Muscle layer of colon (tissue), 2 donors: ENCODE measurements around the gene ZNF444.
A peak's percentile ranks its signal among the peaks of the same experiment; 100 is the strongest.
"Not testable (repeated sequence)": the region's sequence is repeated elsewhere in the genome, so short reads cannot be mapped to it uniquely, and the experiment has no call there.

Experiments
- H3K27ac ChIP-seq: one replicate; pipeline ENCODE4 v1.7.0; 2013; ENCODE audit warnings: low read depth, mild to moderate bottlenecking, low read length, moderate library complexity
- H3K27me3 ChIP-seq, 2 donors: one replicate each; pipeline ENCODE4 v1.7.0; 2013; ENCODE audit warnings: low read length in 2 of 2, mild to moderate bottlenecking in 2 of 2; ENCODE audit not compliant: insufficient read depth in 2 of 2, control insufficient read depth in 1 of 2
- H3K36me3 ChIP-seq: one replicate; pipeline ENCODE4 v1.7.0; 2013; ENCODE audit warnings: mild to moderate bottlenecking, low read length; ENCODE audit not compliant: insufficient read depth
- H3K4me1 ChIP-seq: one replicate; pipeline ENCODE4 v1.7.0; 2013; ENCODE audit warnings: mild to moderate bottlenecking, low read length; ENCODE audit not compliant: insufficient read depth
- H3K4me3 ChIP-seq, 2 donors: one replicate each; pipeline ENCODE4 v1.7.0; 2013; ENCODE audit warnings: low read length in 2 of 2, low read depth in 1 of 2, mild to moderate bottlenecking in 1 of 2, moderate library complexity in 1 of 2
- H3K9ac ChIP-seq: one replicate; pipeline ENCODE4 v1.7.0; 2013; ENCODE audit warnings: low read length
- H3K9me3 ChIP-seq: one replicate; pipeline ENCODE4 v1.7.0; 2013; ENCODE audit warnings: mild to moderate bottlenecking, low read length
- donor health status: abdominal sarcoma.
- donor health status: Adenocarcinoma of cecum.

ZNF444 gene

DNA sequence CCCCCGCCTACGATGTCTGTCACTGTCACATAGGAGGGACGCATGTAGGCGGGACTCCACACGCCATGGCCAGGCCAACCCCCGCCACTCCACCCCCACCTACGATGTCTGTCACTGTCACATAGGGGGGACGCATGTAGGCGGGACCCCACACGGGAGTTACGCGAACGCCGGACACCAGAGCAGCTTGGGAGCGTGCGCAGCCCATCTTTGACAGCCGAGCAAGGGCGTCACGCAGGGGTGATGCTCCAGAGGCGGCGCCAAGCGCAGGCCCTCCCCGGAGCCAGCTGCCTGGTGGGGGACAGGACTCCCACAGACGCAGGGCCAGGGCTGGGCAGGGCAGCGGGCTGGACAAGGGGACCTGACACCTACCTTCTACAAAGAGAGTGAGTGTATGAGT lies 40.0 kb upstream of the ZNF444 start:
- H3K27ac ChIP-seq, result no peak overlapping the region
- no peak overlapping the region for H3K4me3 ChIP-seq
- H3K9me3 ChIP-seq, result no peaks in the 10 kb centered on the region
- H3K36me3 ChIP-seq, result peaks cover 6% of the 10 kb centered on the region
- H3K27me3 ChIP-seq, result no peaks in the 10 kb centered on the region
- no peak overlapping the region for H3K9ac ChIP-seq
- H3K4me1 ChIP-seq, result peaks cover 14% of the 10 kb centered on the region

DNA sequence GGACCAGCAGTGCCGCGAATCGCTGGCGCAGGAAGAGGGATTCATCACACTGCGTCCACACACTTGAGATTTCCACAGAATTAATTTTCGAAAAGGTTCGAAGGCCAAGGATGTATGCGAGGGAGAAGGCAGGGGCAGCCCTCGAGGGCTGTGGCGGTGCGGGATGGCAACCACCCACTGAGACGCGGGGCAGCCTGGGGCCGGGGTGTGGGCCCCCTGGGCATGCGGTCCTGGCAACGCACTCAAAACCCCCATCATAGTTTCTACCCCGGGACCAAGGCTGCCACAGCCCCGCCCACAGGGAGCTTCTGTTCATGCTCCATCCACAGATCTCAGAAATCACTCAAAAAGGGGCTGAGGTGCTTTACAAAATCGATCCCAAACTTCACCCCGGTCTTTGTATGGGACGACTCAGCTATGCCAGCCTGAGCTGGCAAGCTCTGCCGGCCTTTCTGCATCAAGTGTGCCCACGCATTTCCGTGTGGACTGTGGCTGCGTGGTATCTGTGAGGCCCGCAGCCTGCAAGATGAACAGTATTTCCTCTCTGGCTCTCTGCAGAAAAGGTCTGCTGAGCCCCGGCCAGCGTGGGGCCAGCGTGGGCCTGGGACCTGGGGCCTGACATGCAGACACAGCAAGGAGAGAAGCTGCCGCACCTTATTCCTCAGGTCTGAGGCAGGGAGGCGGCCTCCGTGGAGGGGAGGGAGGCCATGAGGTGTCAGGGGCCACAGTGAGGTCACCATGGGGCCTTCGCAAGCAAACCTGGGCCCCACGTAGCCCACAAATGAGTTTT lies 39.1 kb upstream of the ZNF444 start:
- Histone ChIP-seq H3K9ac (no peak overlapping the region), H3K36me3 (peaks cover 6% of the 10 kb centered on the region), H3K27me3 (no peaks in the 10 kb centered on the region), H3K9me3 (no peaks in the 10 kb centered on the region), H3K4me3 (no peak overlapping the region), H3K4me1 (peaks cover 14% of the 10 kb centered on the region), H3K27ac (no peak overlapping the region)

DNA sequence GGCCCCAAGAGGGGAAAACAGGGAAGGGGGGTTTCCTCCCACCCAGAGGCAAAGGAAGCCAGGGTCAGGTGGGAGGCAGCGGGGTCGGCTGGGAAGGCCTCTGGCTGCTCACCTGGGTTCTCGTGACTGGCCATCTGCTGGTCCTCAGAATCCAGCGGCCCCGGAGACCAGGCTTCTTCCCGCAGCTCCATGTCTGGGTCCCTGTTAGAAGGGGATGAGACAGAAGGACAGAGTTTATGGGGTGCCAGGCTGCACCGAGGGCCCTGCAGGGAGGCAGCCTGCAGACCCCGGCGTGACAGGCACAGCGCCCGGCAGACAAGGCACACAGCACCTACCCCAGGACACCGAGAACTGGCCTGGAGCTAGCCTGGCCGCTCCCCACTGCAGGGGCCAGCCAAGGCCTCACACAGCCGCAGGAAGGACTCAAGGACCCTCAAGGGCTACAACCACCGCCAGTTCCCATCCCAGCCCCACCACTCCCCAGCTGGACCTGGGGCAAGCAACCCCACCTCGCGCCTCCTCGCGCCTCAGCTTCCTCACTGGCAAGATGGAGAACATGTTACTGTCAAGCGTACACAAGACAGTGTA lies 38.0 kb upstream of the ZNF444 start:
- Histone ChIP-seq H3K9ac (no peak overlapping the region), H3K4me3 (no peak overlapping the region), H3K9me3 (no peaks in the 10 kb centered on the region), H3K4me1 (peaks cover 18% of the 10 kb centered on the region), H3K27ac (no peak overlapping the region), H3K36me3 (peaks cover 6% of the 10 kb centered on the region), H3K27me3 (no peaks in the 10 kb centered on the region)

DNA sequence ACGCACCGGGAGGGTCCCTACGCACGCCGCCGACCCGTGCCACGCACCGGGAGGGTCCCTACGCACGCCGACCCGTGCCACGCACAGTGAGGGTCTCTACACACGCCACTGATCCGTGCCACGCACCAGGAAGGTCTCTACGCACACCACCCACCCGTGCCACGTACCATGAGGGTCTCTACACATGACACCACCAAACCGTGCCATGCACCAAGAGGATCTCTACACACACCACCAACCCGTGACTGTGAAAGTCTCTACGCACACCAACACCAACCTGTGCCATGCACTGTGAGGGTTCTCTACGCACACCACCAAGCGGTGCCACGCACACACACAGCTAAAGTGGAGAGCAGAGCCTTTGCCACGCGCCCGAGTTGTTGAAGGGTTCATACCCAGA lies 36.7 kb upstream of the ZNF444 start:
- H3K36me3 ChIP-seq, result peaks cover 6% of the 10 kb centered on the region
- H3K27me3 ChIP-seq, result no peaks in the 10 kb centered on the region
- no peak overlapping the region for H3K9ac ChIP-seq
- H3K27ac ChIP-seq, result no peak overlapping the region
- peaks cover 31% of the 10 kb centered on the region for H3K4me1 ChIP-seq
- no peak overlapping the region for H3K4me3 ChIP-seq
- H3K9me3 ChIP-seq, result no peaks in the 10 kb centered on the region

DNA sequence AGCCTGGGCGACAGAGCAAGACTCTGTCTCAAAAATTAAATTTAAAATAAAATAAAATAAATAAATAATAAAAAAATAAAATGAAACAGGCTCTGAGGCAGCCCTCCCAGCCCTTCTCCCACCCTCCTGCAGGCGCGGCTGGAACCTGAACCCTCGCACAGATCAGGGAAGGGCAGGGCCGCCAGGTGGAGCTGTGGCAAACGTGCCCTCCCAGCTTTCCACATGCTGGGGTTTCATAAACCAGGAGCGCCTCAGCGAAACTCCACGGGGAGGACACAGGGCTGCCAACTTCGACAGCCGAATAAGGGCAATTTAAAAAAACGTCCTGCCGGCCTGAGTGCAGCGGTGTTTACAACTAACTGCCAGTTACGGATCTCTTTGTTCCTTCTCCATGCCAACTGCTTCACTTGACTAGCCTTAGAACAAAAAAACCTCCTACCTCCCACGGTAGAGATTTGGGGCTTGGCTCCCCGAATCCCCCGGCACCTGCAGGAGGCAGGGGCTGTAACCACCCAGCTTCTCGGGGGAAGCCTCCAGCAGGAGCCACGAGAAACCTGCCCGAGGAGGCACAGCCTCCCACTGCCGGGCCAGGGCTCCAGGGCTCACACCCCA lies 35.9 kb upstream of the ZNF444 start:
- peaks cover 6% of the 10 kb centered on the region for H3K36me3 ChIP-seq
- peak overlapping the region; percentile 90 for H3K27ac ChIP-seq
- no peaks in the 10 kb centered on the region for H3K27me3 ChIP-seq
- peaks cover 33% of the 10 kb centered on the region for H3K4me1 ChIP-seq
- peak overlapping the region in 1 of 2 donors; percentile 38 for H3K4me3 ChIP-seq
- no peaks in the 10 kb centered on the region for H3K9me3 ChIP-seq
- H3K9ac ChIP-seq, result no peak overlapping the region

GRCh38 chr19:56105831-56106396 lies 35.2 kb upstream of the ZNF444 start:
- not testable (repeated sequence) for H3K9ac ChIP-seq, H3K9me3 ChIP-seq, H3K27me3 ChIP-seq, H3K36me3 ChIP-seq
- peak overlapping the region; percentile 90 for H3K27ac ChIP-seq
- peaks cover 40% of the 10 kb centered on the region for H3K4me1 ChIP-seq
- peak overlapping the region in 1 of 2 donors; percentile 38 for H3K4me3 ChIP-seq

DNA sequence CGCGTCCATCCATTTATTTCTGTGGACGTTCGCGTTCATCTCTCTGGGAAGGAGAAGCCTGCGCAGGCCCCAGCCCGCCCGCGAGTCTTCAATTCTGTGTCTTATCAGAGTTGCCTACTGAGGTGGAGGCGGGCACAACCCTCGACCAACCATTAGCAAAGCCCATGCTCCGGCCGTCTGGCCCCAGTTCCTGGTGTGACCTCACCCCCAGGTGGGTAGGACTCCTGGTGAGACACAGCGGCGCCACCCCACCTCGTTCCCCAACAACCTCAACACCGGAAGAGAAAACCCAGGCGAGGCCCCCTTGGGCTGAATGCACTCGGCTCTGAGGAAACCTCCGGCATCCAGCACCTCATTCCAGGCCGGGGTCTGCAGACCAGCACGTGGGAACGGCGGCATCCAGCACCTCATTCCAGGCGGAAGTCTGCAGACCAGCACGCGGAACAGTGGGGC lies 34.7 kb upstream of the ZNF444 start:
- H3K36me3 ChIP-seq, result peaks cover under 1% of the 10 kb centered on the region
- H3K4me1 ChIP-seq, result peaks cover 45% of the 10 kb centered on the region
- H3K27me3 ChIP-seq, result no peaks in the 10 kb centered on the region
- no peak overlapping the region for H3K9ac ChIP-seq
- no peaks in the 10 kb centered on the region for H3K9me3 ChIP-seq
- H3K4me3 ChIP-seq, result no peak overlapping the region
- H3K27ac ChIP-seq, result no peak overlapping the region

GRCh38 chr19:56106993-56107392 lies 34.1 kb upstream of the ZNF444 start:
- H3K27me3 ChIP-seq, result no peaks in the 10 kb centered on the region
- H3K4me1 ChIP-seq, result peaks cover 51% of the 10 kb centered on the region
- H3K9me3 ChIP-seq, result no peaks in the 10 kb centered on the region
- no peak overlapping the region for H3K27ac ChIP-seq
- no peak overlapping the region for H3K9ac ChIP-seq
- no peak overlapping the region for H3K4me3 ChIP-seq
- no peaks in the 10 kb centered on the region for H3K36me3 ChIP-seq

DNA sequence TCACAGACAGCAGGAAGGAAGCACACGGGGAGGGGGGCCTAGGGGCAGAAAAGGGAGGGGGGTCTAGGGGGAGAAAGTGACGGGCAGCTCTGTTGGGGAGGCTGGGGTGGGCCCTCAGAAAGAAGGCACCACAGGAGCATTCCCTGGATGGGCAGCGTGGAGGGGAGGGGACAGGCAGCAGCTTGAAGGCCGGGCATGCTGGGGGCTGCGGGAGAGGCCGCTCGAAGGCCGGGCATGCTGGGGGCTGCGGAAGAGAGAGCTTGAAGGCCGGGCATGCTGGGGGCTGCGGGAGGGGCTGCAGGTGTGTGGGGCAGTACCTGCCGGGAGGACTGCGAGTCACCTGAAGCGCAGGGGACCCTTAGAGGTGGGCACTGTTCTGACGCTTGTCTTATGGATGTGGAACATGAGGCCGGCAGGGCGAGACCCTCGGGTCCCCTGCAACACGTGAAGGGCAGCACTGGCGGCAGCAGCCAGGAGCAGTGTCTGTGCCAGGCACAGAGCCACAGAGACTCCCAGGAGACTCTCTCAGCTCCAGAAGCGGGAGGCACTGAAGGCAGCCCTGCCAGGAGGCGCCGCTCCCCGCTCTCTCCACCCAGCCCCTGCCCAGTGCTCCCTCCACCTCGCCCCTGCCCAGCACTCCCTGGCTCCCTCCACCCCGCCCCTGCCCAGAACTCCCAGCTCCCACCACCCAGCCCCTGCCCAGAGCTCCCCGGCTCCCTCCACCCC lies 33.3 kb upstream of the ZNF444 start:
- peak overlapping the region; percentile 32 for H3K27ac ChIP-seq
- no peak overlapping the region for H3K4me3 ChIP-seq
- H3K9me3 ChIP-seq, result no peaks in the 10 kb centered on the region
- H3K36me3 ChIP-seq, result no peaks in the 10 kb centered on the region
- no peaks in the 10 kb centered on the region for H3K27me3 ChIP-seq
- peaks cover 58% of the 10 kb centered on the region for H3K4me1 ChIP-seq
- H3K9ac ChIP-seq, result no peak overlapping the region

GRCh38 chr19:56108447-56109195 lies 32.5 kb upstream of the ZNF444 start:
- Histone ChIP-seq H3K4me1 (peaks cover 65% of the 10 kb centered on the region), H3K9me3 (no peaks in the 10 kb centered on the region), H3K36me3 (no peaks in the 10 kb centered on the region), H3K27ac (peak overlapping the region; percentile 65), H3K27me3 (no peaks in the 10 kb centered on the region), H3K9ac (peak overlapping the region; percentile 44), H3K4me3 (peak overlapping the region in 1 of 2 donors; percentile 37)
